HG03196 (cell line): ENCODE data around the gene APCDD1L.

ENCODE experiments used
- ATAC-seq: cut with Tn5 transposase; IDR thresholded peaks from one replicate; pipeline ENCODE4 v1.9.1; 2021; ENCODE audit not compliant: unreplicated experiment

Gene APCDD1L

DNA sequence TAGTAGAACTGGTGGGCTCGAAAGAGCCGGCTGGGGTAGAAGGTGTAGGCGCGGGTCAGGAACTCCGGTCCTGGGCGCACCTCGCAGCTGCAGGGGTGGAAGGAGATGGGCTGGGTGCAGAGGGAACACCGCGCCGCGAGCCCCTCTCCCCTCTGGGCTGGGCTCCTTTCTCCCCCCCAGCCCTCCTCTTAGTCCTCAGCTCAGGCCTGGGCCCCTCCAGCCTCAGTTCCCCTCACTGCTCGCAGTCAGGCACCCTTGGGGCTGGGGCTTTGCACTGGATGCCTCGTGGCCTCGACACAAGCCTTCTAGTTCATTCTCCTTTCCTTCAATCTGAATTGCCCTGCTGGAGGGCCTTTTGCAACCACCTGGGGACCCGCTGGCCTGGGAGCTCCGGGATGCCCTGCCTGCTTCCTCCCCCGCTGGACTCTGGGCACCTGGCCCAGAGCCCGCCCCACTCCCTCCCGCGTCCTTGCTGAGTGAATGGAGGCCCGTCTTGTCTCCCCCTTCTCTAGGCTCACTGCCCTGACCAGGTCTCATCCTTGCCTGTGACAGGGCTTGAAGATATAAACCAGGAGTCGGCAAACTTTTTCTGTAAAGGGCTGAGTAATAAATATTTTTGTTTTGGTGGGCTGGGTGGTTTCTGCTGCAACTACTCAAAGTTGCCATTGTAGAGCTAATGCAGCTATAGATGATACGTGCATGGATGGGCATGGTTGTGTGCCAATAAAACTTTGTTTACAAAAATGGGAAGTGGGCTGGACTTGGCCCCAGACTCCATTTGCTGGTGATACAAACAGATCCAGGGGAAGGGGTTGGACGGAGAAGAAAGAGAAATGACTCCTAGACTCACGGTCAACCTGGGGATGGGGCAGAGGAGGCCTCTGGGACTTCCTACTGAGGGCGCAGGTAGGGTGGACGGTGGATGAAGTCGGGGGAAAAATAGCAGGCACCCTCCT is 47.3 kb downstream of the APCDD1L start:
- no peak for ATAC-seq

DNA sequence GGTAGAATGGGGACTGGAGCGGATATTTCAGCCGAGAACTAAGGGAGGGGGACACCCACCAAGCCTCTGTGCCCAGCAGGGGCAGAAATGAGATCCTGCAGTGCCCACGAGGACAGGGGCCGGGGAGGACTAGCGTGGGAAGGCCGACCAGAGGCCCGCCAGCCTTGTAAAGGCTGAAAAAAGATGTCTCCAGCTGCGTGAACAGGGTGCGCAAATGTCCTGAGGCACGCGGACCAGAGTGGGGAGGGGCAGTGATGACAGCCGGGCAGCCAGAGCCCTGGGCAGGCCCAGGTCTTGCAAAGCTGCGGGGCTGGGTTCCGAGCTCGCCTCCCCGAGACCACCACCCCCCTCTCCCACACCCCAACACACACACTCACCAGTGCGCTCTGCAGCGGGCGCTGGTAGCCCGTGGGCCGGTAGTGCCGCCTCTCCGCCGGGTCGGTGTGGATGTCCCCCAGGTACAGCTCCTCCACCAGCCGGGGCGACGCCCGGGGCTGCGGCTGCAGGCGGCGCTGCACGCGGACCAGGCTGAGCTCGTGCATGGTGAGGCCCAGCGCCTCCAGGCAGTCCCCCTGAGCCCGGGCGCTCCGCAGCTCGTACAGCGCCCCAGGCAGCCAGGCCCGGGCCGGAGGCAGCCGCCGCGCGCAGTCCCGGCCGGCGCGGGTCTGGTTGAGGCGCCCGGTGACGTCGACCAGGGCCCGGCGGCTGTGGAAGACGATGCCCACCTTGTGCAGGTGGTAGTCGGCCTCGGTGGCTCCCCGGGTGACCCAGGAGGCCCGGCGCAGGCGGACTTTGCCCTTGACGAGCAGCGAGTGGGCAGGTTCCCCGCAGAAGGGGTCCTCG is 48.2 kb downstream of the APCDD1L start:
- ATAC-seq, result no peak

DNA sequence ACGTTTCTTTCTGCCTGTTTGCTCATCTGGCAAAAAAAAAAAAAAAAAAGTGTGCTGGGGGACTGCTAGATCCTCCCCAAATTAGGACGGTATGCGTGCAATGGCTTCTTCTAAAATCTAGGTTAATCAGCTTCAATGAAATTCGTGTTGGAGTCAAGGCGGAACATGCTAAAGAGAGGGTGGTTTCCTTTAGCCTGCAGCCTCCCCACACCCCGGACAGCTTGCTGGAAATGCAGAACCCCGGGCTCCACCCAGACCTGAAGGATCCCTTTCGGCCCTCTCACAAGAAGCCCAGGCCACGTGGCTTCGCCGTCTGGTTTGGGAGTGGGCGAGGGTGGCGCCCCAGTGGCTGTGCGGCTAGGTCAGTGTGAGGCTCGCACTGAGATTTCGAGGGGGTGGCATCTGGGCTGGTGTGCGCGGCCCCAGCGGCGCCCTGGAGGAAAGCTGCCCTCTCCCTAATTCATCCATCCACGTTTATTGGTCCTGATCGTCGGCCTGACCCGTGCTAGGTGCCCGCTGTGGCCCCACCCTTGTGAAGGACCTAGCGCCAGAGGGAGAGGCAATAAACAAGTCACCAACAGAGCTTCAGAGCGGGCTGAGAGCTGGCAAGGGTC is 49.0 kb downstream of the APCDD1L start:
- no peak for ATAC-seq

DNA sequence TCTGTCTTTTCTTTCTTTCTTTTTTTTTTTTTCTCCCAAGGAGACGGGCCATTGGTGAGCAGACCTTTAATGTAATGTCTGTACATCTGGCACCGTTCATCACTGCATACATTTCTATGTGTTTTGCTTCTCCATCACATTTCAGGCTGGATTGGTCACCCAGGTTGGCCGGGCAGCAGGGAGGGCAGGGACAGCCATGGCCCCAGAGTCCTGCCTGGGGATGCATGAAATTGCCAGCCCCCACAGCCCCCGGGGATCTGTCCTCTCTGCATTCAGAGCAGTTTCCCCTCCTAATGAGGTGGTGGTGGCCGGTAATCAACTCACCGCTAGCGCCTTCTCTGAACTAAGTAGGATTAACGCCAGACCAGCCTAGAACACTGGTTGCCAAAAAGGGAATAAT is 50.4 kb downstream of the APCDD1L start:
- ATAC-seq, result no peak

DNA sequence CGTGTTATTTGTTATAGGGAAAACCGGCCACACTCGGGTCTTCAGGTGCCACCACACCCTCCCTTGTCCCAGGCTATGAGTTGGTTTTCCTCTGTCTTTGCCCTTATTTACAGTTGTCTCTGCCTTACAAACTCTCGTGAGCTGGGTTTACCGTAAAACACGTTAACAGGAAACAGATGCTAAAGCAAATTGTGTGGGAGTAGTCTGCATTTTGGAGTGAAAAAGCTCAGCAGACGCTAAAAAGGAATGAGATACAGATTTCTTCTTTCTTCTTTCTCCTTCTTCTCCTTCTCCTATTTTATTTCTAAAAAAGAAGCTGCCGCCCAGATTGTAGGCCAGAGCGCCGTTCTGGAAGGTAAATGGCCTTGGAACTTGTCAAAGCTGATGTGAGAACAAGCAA is 51.9 kb downstream of the APCDD1L start:
- no peak for ATAC-seq

DNA sequence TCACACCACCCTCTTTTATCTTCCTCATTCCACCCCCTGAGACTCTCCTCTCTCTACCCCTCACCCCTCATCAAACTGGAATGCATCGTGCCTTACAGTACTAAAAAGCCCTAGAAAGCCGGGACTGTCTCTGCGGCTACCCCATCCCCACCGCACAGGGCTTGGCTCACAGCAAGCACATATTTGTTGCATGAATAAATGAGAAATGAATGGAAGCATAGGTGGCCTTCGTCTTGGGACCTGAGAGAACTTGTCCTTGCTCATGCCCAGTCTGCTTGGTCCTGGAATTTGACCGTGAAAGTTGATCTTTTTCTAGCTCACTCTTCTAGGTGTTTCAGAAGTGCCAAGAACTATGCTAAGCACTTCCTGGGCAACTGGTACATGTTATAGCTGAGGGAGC is 53.3 kb downstream of the APCDD1L start:
- no peak for ATAC-seq

DNA sequence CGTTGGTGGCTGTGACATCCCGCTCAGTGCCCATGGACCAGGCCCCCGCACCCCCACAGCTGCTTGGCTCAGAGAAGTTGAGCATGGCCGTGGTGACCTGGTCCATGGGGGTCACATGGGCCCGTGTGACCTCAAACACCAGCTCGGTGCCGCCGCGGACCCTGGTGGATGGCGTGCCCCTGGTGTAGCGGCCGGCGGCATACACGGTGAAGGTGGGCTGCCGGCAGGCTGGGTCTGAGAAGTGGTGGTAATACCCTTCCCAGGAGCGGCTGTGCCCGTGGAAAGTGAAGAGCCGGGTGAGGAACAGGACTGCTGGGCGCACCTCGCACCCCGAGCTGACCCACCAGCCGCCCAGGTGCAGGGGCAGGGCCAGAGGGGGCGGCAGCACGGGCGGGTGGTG is 54.1 kb downstream of the APCDD1L start:
- ATAC-seq, result no peak

DNA sequence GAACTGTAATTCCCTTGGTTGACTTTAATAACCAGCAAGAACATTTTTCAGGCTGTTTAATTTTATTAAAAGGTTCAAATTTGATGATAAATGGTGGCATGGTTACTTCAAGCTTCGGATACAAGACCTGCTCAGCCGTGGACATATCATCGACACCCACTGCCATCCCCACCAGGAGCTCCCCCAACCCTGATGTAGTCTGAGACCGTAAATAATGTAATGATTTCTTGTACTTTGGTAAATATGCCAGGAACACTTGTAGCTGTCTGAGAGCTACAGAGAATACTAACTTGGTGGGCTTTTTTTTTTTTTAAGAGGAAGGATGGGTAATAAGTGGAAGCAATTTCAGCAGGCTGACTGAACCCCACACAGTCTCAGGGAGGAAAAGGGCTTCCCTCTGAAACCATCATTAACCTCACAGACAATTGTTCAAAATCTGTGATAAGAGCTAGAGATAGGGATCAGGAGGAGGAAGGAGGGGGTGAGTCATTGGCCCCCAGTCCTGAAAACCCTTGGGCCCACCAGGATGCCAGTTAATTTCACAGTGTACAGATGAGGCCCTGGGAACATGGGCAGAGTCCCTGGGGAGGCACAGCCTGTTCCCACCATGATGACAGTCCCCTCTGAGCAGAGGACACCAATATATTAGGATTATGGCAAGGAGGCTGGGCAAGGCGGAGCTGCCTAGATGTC is 56.0 kb downstream of the APCDD1L start:
- ATAC-seq, result no peak

DNA sequence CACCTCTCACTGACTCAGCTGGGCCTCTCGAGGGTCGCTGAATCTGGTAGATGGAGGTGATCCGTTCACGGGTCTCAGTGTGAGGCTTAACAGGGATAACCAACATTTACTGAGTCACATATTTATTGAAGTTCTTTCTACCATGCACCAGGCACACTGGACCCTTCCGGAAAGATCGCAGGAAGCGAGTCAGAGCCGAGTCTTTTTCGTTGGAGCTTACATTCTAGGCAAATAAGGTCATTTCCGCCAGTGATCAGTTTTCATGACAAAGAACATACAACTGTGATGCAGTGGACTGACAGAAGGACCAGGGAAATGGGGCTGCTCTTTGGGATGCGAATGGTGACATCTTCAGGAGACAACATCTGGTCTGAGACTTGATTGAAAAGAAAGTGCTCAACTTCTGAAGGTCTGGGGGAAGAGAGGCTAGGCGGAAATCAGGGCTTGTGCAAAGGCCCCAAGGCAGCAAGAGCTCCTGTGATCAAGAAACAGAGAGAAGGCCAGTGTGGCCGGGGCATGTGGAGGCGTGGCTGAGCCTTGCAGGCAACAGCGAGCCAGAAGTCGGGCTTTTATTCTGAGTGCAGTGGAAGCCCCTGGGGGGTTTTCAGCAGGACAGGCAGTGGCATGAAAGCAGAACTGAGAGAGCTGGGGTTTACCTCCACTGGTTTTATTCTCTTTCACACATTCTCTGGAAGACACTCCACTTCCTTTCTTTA is 56.7 kb downstream of the APCDD1L start:
- peak; percentile 96 for ATAC-seq

DNA sequence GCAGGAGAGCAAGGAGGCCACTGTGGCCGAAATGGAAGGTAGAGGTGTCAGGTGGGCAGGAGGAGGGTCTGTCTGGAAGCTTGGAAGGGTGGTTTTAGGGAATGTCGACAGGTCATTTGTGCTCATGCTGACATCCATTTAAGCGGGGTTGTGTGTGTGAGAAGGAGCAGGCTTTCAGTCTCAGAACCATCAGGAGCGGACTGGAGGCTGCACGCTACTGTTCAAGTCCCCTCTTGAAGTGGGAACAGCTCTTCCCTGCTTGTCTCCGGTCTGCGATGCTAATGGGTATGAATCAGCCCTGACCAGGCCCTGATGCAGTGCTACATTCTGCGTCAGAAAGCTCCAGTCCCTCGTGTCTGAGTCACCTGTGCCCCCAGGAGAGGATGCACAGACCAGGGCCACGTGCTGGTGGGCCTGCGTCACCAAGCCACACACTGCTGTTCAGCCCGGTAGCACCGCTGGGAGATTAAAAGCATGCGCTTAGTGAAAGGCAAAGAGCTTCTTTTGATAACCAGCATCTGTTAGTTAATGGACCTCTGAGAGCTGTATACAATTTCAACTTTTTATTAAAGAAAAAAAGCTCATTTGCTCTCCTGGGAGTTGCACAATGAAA is 58.0 kb downstream of the APCDD1L start:
- ATAC-seq, result no peak

DNA sequence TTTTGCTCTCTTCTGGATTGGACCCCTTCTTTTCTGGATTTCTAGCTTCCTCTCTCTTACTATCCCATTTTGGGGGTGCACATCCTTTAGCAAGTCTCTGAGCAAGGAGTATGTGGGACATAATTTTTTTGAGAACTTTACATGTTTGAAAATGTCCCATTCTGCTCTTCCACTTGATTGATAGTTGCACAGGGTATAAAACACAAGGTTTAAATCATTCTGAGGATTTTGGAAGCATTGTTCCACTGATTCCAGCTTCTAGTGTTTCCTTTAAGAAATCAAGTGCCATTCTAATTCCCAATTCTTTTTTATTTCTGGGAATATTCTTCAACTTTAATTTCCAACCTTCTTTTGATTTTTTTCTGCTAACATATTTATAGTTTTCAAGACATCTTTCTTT is 60.7 kb downstream of the APCDD1L start:
- no peak for ATAC-seq

DNA sequence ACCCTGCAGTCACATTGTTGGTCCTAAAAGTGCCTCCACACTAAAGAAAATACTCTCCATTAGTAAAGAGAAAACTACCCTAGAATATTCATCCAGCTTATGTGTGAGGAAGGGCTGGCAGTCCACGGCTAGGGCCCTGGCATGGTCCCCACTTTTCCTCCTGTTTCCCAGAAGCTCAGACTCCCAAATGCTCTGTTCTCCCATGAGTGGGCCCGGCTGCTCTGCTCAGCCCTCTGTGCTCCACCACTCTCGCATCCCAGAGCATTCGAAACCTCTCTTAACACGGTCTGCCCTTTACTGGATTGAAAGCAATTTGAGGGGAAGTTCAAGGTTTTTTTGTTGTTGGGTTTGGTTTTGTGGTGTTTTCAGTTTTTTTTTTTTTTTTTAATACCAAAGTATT is 61.8 kb downstream of the APCDD1L start:
- ATAC-seq, result no peak

DNA sequence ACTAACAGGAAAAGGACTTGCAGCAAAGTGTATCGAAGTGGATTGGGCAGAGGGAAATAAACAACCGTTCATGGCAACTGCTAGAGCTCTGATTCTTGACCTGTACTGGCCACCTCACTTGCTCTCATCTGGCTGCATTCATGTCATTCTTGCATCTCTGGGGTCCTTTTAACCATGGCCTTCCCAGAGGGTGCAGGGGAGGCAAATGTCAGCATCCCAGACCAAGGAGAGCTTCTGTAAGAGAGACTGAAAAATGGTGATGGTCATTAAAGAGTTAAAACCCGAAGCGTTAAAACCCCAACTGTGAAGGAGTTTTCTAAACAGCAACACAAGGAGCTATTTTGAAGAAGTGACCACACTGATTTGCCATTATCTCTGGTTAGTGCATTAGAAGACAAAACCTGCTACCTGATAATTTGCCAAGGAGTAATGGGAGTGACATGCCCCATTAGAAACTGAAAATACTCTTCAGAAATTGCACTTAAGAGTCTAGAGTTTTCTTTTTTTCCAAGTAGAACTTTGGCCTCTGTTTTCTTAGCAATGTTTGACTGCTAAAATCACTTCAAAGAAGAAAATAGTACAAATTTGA is 62.4 kb downstream of the APCDD1L start:
- no peak for ATAC-seq

DNA sequence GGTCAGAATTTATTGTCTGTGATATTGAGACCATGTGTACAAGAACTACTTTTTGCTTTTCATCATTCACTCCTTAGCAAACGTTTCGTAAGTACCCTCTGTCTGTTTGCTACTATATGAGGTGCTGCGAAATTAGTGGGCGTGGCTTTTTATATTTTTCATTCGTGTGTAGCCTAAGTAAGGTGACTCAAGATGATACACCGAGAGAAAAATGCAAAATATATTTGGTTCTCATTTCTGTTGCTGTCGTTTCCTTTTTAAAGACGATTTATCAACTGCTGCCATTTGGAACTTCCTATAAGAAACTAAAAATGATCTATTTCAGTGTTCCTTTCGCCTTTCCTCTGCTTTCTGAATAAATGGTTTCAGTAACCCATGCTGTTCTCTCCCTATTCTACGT is 64.9 kb downstream of the APCDD1L start:
- ATAC-seq, result no peak

DNA sequence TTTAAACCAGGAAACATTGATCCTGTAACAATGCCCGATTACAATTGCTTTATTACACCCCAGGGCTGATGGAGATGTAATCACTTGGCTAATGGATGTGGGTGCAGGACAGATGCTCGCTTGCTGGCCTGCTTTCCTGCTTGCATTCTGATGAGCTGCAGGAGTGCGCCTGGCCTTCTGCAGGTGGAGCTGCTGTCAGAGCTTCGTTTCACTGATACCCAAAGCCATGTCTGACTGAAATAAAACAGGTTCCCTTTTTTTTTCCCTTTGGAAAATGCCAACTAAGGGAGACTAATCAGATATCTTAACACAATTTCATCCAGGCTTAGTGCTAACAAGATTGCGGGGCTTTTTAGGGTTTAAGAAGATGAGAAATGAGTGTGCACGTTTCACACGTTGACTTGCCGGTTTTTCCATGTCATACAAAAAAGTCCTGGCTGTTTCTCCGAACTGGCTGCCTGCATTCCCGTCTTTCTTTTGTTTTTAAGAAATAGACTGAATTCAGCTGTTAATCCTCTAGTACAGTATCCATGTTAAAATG is 65.4 kb downstream of the APCDD1L start:
- ATAC-seq, result no peak

DNA sequence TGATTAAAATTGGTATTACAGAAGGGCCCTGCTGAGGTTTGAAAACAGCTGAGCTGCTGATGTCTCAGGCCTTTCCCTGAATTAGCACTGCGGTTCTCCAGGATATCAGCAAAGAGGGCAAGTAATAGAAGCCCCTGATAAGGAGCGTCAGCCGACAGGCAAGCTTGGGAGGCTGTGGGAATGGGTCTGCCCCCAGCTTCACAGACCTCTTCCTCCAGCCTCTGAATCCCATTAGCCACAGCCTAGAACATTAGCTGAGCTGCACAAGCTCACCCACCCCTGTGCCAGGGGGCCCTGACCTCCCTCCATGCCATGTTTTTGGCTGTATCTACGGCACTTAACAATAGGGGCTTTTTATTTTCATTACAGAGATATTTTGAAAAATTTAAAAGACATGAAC is 66.2 kb downstream of the APCDD1L start:
- no peak for ATAC-seq

DNA sequence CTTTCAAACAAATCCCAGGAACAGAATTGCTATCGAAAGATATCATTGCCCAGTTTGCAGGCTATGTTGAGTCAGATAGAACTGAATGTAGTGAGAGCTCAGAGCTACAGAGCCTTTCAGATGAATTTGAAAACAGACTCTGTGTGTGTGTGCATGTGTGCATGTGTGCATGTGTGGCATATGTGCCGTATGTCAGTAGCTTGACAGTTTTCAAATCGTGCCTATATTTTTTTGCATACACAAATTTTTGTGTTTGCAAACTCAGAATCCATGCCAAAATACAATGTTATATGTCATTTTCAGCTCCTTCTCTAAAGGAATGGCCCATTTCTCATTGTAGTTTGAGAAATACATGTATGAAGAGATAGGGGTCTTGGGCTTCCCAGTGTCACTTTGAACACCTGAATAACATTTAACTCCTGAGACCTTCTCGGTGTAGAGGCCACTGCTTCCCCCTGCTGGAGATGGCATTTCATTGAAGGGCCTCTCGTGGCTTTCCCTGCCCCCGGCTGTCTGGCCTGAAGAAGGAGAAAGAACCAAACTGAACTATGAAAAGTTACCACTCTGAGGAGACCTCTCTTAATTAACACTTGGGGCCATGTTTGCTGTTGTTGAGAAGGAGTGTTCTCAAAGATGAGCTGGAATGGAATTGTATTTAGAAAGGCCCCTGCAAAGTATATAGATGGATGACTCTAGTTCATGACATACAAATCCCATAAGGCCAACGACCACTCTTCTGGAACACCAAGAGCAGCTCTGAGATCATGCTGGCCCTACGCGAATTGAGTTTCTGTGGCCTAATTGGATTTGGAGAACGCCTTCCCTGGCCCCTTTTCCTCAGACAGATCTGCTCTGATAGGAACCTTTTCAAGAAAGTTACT is 67.4 kb downstream of the APCDD1L start:
- ATAC-seq, result no peak

DNA sequence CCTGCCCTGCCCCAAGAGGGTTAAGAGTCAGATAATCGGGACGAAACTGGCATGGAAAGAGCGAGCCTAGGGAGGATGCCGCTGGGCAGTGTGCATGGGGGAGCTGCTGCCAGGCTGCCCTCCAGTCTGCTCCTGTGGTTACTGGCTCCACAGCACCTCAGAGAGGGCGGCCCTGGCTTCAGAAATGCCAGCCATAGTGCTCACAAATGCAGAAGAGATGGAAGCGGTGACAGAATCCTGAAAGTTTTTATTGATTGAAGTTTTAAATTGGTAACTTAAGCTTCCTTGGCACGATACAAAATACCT is 68.3 kb downstream of the APCDD1L start:
- ATAC-seq, result no peak
